GM20000 (cell line): Measurements from ENCODE around the gene MICB.

Experiments
- DNase-seq: peaks from one replicate; pipeline ENCODE4 v3.0.0; 2012; ENCODE audit warnings: low spot score
- TF ChIP-seq, protein P1 (sequence below): IDR thresholded peaks from 2 replicates; pipeline ENCODE4 v1.5.1; 2012; ENCODE audit warnings: mild to moderate bottlenecking, control low read depth; ENCODE audit errors: extremely low read depth, missing control alignments

Gene MICB

GRCh38 chr6:31510007-31510406, 12.1 kb downstream of the MICB start:
- no peak for DNase-seq
- TF ChIP-seq, protein P1, sequence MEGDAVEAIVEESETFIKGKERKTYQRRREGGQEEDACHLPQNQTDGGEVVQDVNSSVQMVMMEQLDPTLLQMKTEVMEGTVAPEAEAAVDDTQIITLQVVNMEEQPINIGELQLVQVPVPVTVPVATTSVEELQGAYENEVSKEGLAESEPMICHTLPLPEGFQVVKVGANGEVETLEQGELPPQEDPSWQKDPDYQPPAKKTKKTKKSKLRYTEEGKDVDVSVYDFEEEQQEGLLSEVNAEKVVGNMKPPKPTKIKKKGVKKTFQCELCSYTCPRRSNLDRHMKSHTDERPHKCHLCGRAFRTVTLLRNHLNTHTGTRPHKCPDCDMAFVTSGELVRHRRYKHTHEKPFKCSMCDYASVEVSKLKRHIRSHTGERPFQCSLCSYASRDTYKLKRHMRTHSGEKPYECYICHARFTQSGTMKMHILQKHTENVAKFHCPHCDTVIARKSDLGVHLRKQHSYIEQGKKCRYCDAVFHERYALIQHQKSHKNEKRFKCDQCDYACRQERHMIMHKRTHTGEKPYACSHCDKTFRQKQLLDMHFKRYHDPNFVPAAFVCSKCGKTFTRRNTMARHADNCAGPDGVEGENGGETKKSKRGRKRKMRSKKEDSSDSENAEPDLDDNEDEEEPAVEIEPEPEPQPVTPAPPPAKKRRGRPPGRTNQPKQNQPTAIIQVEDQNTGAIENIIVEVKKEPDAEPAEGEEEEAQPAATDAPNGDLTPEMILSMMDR = no peak

DNA sequence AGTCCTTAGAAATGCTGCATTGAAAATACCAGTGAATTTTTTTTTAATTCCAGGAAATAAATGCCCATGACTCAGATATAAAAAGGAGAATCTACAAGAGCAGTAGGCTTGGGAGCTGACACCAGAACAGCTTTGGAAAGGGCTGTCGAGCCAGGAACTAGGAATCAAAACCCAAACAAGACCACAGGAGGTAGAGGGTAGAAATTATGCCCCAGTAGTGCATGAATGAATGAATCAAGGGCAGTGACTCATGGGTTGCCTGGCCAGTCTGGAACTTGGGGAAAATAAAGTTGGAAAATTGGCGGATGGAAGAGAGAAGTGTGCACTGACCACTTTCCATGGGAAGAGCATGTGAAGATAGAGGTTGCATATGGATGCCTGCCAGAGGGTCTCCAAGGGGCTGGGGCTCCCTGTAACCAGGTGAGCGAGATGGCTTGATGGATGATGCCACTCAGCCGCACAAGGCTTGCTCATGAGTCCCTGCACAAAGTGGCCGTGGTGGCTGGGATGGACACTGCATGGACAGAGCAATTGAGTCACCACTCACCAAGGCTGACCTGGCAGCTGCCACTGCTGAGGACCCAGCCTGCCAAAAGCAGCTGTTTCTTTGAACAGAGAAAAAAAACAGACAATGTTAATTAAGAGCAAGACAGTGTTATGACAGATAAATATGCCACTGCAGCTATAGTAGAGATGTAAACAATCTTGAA, 15.7 kb downstream of the MICB start:
- DNase-seq = no peak
- TF ChIP-seq, protein P1 = no peak

DNA sequence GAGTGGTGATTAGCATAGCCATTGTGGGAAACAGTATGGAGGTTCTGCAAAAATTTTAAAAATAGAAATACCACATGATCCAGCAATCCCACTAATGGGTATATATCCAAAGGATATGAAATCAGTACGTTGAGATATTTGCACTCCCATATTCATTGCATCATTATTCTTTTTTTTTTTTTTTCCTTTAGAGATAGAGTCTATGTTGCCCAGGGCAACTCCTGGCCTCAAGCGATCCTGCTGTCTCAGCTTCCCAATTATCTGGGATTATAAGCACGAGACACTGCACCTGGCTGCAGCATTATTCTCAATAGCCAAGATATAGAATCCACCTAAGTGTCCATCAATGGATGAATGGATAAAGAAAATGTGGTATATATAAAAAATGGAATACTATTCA, 23.9 kb downstream of the MICB start:
- DNase-seq = no peak
- TF ChIP-seq, protein P1 = no peak

GRCh38 chr6:31525553-31525931, 27.6 kb downstream of the MICB start:
- TF ChIP-seq, protein P1 = no peak
- DNase-seq = no peak

GRCh38 chr6:31525932-31526591, 28.1 kb downstream of the MICB start:
- DNase-seq = no peak
- TF ChIP-seq, protein P1 = no peak

- TF ChIP-seq, protein P1 = no peak
- DNase-seq = no peak
Observed at GRCh38 chr6:31528307-31528777, 30.4 kb downstream of the MICB start.

DNA sequence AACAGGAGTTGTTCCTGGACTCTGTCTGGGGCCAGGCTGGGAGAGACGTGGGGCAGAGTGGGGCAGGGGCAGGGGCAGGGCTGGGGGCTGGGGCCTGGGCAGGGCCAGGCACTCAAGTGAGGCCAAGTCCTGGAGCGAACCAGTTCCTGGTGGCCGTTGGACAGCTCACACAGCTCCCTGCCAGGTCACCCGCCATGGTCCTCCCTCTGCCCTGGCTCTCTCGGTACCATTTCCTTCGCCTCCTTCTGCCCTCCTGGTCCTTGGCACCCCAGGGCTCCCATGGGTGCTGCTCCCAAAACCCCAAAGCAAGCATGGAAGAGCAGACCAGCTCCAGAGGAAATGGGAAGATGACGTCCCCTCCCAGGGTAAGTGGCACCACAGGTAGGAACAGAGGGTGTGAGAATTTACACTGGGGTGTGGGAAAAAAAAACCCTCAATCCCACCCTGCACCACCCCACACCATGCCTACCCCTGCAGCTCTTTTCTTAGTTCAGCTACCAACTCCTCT, 30.9 kb downstream of the MICB start, which contains the start of gene MCCD1:
Gene MCCD1, plus strand, starts transcription at position 142 of the 508 bp plus-strand sequence. Its CDS starts 53 bp downstream, at position 195.
- DNase-seq = no peak
- TF ChIP-seq, protein P1 = no peak
